Testis (tissue), 2 donors: ENCODE data around the gene GPNMB.
"Not testable (repeated sequence)": the region's sequence is repeated elsewhere in the genome, so short reads cannot be mapped to it uniquely, and the experiment has no call there.

Source experiments
- CTCF ChIP-seq, 3 experiments: fragments of 450-650 bp in 2 of 3; fragments of 200-600 bp in 1 of 3; sonication (generic) in 1 of 3; IDR thresholded peaks; one replicate each; pipeline ENCODE4 v1.5.1; 2016 to 2019; ENCODE audit warnings: antibody characterized with exemption in 3 of 3, mild to moderate bottlenecking in 2 of 3, moderate library complexity in 1 of 3
- POLR2A ChIP-seq: fragments of 450-650 bp; IDR thresholded peaks from one replicate; pipeline ENCODE4 v1.6.1; 2017; ENCODE audit warnings: antibody characterized with exemption, mild to moderate bottlenecking, moderate library complexity

GRCh38 chr7:23312141-23312540 is 65.6 kb downstream of the GPNMB start:
- TF ChIP-seq CTCF (IDR thresholded peaks at IDR 0.05); POLR2A: not testable (repeated sequence)
